HL-60 (cell line): ENCODE data around the gene ZNF70.

Source experiments
- DNase-seq, 2 experiments: peaks; one replicate each; pipeline ENCODE4 v3.0.0-alpha.2; 2010 to 2020; ENCODE audit warnings: low read depth in 1 of 2, low spot score in 1 of 2
- H3K27ac ChIP-seq: fragments of 250-450 bp; sonication (Bioruptor Pico); replicated peaks from 2 replicates; pipeline ENCODE4 v1.5.1; 2020; ENCODE audit warnings: mild to moderate bottlenecking, moderate library complexity
- H3K27me3 ChIP-seq: fragments of 250-450 bp; sonication (Bioruptor Pico); 2 replicates; pipeline ENCODE4 v1.5.1; 2021; ENCODE audit warnings: mild to moderate bottlenecking, moderate library complexity; ENCODE audit not compliant: insufficient read depth, poor library complexity, severe bottlenecking
- H3K4me3 ChIP-seq: replicated peaks from 2 replicates; pipeline ENCODE4 v1.5.1; 2011; ENCODE audit warnings: mild to moderate bottlenecking, control low read depth, low read length; ENCODE audit not compliant: insufficient read depth
- GABPA ChIP-seq: IDR thresholded peaks from 2 replicates; pipeline ENCODE4 v1.6.1; 2012; ENCODE audit warnings: low read depth
- POLR2AphosphoS5 ChIP-seq: IDR thresholded peaks from 2 replicates; pipeline ENCODE4 v1.6.1; 2012; ENCODE audit warnings: low read depth
- REST ChIP-seq: IDR thresholded peaks from 2 replicates; pipeline ENCODE4 v1.6.1; 2012; ENCODE audit warnings: low read depth; ENCODE audit not compliant: insufficient replicate concordance
- SPI1 ChIP-seq: IDR thresholded peaks from 2 replicates; pipeline ENCODE4 v1.6.1; 2012; ENCODE audit warnings: low read depth, mild to moderate bottlenecking, borderline replicate concordance
- TF ChIP-seq, protein P1 (sequence below): IDR thresholded peaks from one replicate; pipeline ENCODE4 v1.5.1; 2011; ENCODE audit warnings: low read length, control low read depth, inconsistent platforms; ENCODE audit not compliant: insufficient read depth

ZNF70 gene

DNA sequence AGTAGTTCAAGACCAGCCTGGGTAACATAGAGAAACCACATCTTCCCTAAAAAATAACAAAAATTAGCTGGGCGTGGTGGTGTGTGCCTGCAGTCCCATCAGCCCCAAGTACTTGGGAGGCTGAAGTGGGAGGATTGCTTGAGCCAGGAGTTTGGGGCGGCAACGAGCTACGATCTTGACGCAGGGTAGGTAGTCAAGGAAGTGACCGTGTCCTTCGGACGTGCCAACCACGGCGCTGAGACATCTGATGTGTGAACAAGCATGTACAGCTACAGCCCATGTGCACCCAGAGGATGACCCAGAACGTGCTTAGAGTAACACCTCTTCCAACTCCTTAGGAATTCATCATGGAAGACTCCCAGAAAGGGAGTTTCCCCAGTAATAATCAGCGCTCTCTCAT is 38.7 kb downstream of the ZNF70 start:
- Histone ChIP-seq H3K27me3 (no peaks in the 10 kb centered on the region), H3K27ac (no peak overlapping the region), H3K4me3 (no peak overlapping the region)
- TF ChIP-seq SPI1 (no peak), POLR2AphosphoS5 (no peak), REST (no peak), GABPA (no peak)
- TF ChIP-seq, protein P1, sequence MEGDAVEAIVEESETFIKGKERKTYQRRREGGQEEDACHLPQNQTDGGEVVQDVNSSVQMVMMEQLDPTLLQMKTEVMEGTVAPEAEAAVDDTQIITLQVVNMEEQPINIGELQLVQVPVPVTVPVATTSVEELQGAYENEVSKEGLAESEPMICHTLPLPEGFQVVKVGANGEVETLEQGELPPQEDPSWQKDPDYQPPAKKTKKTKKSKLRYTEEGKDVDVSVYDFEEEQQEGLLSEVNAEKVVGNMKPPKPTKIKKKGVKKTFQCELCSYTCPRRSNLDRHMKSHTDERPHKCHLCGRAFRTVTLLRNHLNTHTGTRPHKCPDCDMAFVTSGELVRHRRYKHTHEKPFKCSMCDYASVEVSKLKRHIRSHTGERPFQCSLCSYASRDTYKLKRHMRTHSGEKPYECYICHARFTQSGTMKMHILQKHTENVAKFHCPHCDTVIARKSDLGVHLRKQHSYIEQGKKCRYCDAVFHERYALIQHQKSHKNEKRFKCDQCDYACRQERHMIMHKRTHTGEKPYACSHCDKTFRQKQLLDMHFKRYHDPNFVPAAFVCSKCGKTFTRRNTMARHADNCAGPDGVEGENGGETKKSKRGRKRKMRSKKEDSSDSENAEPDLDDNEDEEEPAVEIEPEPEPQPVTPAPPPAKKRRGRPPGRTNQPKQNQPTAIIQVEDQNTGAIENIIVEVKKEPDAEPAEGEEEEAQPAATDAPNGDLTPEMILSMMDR: no peak
- no peak for DNase-seq

GRCh38 chr22:23709107-23709506 is 41.8 kb downstream of the ZNF70 start:
- TF ChIP-seq GABPA (no peak), SPI1 (no peak), POLR2AphosphoS5 (no peak), REST (no peak)
- TF ChIP-seq, protein P1: no peak
- DNase-seq: no peak
- no peak overlapping the region for H3K4me3 ChIP-seq
- H3K27me3 ChIP-seq: no peaks in the 10 kb centered on the region
- no peak overlapping the region for H3K27ac ChIP-seq

DNA sequence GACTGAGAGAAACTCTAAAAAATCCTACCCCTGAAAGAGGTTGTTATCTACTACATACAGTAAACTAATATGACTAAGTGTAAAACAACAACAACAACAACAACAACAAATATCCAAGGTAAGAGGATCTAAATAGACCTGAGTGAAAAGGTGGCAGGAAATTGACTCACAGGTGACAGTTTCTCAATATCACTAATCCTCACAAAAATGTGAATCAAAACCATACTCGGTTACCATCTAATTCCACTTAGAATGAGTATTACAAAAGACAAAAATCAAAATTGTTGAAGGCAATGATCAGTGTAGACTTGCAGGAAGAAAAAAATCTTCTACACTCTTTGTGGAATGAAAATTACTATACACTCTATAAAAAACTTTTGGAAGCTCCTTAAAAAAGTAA is 42.6 kb downstream of the ZNF70 start:
- Histone ChIP-seq H3K27ac (no peak overlapping the region), H3K4me3 (no peak overlapping the region), H3K27me3 (no peaks in the 10 kb centered on the region)
- DNase-seq: no peak
- TF ChIP-seq, protein P1: no peak
- TF ChIP-seq GABPA (no peak), POLR2AphosphoS5 (no peak), SPI1 (no peak), REST (no peak)
